Peyer's patch (tissue), 4 donors: ENCODE measurements around the gene TPI1. TPM values are rescaled to one million over a fixed set of nuclear protein-coding genes. Genes with fewer than 3 reads are reported as not detected.
"Not testable (repeated sequence)": the region's sequence is repeated elsewhere in the genome, so short reads cannot be mapped to it uniquely, and the experiment has no call there.

Source experiments
- DNase-seq, 3 donors: peaks; one replicate each; pipeline ENCODE4 v3.0.0-alpha.2; 2017 to 2019
- H3K27ac ChIP-seq, 4 donors: fragments of 200-600 bp; sonication (generic); one replicate each; pipeline ENCODE4 v1.5.1; 2016 to 2019
- H3K27me3 ChIP-seq, 2 donors: fragments of 200-600 bp; sonication (generic); one replicate each; pipeline ENCODE4 v1.5.1; 2019
- H3K36me3 ChIP-seq, 3 donors: fragments of 200-600 bp; sonication (generic); one replicate each; pipeline ENCODE4 v1.5.1; 2016 to 2019
- H3K4me1 ChIP-seq, 4 donors: fragments of 200-600 bp; sonication (generic); one replicate each; pipeline ENCODE4 v1.5.1; 2016 to 2019
- H3K4me3 ChIP-seq, 4 donors: fragments of 200-600 bp; sonication (generic); 1 replicate in 3 of 4; 2 replicates in 1 of 4; pipeline ENCODE4 v1.5.1; 2016 to 2019; ENCODE audit warnings: mild to moderate bottlenecking in 1 of 4
- H3K9me3 ChIP-seq, 4 donors: fragments of 200-600 bp; sonication (generic); one replicate each; pipeline ENCODE4 v1.5.1; 2016 to 2019; ENCODE audit warnings: mild to moderate bottlenecking in 1 of 4
- POLR2A ChIP-seq, 2 donors: fragments of 450-650 bp; IDR thresholded peaks; one replicate each; pipeline ENCODE4 v1.5.1; 2017; ENCODE audit warnings: antibody characterized with exemption in 2 of 2, mild to moderate bottlenecking in 2 of 2, moderate library complexity in 2 of 2
- total RNA-seq, 4 donors: library from RNA; depleted of rRNA; stranded (reverse); fragments of >200 nt; gene quantifications; one replicate each; pipeline ENCODE4 v1.1.0, GENCODE V29; 2016
- TF ChIP-seq, protein P1 (sequence below), 6 experiments: fragments of 450-650 bp in 4 of 6; fragments of 200-600 bp in 2 of 6; sonication (generic) in 1 of 6; IDR thresholded peaks; one replicate each; pipeline ENCODE4 v1.5.1; 2017 to 2019; ENCODE audit warnings: antibody characterized with exemption in 6 of 6, mild to moderate bottlenecking in 3 of 6, moderate library complexity in 1 of 6

TPI1 gene
- total RNA-seq, 4 donors from 2014 or later, result 591 to 1,061 (median 658) TPM

- H3K27me3 ChIP-seq, result no peaks in the 10 kb centered on the region
- H3K4me3 ChIP-seq, result no peak overlapping the region
- peaks cover 0 to 12% (median 4%) of the 10 kb centered on the region in 4 donors for H3K4me1 ChIP-seq
- no peak for TF ChIP-seq POLR2A (IDR thresholded peaks at IDR 0.05)
- TF ChIP-seq, protein P1, sequence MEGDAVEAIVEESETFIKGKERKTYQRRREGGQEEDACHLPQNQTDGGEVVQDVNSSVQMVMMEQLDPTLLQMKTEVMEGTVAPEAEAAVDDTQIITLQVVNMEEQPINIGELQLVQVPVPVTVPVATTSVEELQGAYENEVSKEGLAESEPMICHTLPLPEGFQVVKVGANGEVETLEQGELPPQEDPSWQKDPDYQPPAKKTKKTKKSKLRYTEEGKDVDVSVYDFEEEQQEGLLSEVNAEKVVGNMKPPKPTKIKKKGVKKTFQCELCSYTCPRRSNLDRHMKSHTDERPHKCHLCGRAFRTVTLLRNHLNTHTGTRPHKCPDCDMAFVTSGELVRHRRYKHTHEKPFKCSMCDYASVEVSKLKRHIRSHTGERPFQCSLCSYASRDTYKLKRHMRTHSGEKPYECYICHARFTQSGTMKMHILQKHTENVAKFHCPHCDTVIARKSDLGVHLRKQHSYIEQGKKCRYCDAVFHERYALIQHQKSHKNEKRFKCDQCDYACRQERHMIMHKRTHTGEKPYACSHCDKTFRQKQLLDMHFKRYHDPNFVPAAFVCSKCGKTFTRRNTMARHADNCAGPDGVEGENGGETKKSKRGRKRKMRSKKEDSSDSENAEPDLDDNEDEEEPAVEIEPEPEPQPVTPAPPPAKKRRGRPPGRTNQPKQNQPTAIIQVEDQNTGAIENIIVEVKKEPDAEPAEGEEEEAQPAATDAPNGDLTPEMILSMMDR (IDR thresholded peaks at IDR 0.05), result no peak
- no peak for DNase-seq
- H3K9me3 ChIP-seq, result no peaks in the 10 kb centered on the region
- no peak overlapping the region for H3K27ac ChIP-seq
- peaks cover 0 to 71% (median 0%) of the 10 kb centered on the region in 3 donors for H3K36me3 ChIP-seq
Observed at GRCh38 chr12:6863586-6864321, 3.6 kb upstream of the TPI1 start.

DNA sequence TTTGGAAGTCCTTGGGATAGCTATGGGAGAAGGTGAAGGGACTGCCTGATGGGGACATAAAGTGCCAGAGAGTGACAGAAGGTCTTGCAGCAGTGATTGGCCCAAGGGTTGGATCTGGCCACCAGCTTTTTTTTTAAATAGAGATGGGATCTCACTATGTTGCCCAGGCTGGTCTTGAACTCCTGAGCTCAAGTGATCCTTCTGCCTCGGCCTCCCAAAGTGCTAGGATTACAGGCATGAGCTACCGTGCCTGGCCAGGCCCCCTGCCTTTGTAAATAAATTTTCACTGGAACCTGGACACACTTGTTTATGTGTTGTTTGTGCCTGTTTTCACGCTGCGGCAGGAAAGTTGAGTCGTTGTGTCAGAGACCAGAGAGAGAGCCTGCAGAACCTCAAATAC is 2.0 kb upstream of the TPI1 start:
- not testable (repeated sequence) for H3K27me3 ChIP-seq, H3K27ac ChIP-seq, H3K4me3 ChIP-seq, H3K9me3 ChIP-seq, DNase-seq
- Histone ChIP-seq H3K4me1 (peaks cover 0 to 27% (median 8%) of the 10 kb centered on the region in 4 donors), H3K36me3 (peaks cover 0 to 68% (median 0%) of the 10 kb centered on the region in 3 donors)

DNA sequence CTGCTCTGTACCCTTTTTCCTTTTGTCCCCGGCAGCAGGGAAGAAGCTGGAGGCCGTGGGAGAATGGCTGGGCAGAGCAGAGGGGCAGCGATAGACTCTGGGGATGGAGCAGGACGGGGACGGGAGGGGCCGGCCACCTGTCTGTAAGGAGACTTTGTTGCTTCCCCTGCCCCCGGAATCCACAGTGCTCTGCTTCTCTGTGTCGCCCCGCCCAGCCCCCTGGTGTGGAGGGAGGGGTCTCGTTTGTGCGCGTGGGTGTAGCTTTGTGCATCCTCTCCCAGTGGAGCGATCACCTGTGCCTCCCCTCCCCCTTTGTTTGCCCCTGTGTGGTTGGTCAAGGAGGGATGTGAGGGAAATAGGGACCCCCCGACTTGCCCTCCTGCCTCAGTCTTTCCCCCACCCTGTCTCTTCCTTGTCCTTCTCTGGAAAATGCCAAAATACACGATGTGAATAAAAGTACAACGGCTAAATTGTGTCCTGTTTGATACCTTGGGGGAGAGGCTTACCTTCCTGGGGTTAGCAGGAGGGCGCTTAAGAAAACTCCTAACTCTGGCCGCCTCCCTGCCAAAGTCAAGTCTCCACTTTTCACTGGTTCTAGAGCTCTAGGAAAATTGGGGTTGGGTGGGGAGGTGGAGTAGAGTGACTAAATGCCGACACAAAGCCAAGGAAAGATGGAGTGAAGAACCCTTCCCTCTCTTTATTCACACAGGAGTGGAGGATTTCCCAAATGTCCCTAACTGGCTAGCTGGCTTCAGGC is 990 bp upstream of the TPI1 start:
- no peaks in the 10 kb centered on the region for H3K9me3 ChIP-seq
- peak overlapping the region; percentile 93 to 99 (median 96) for H3K4me3 ChIP-seq
- no peak for DNase-seq
- H3K27me3 ChIP-seq, result no peaks in the 10 kb centered on the region
- peaks cover 0 to 68% (median 0%) of the 10 kb centered on the region in 3 donors for H3K36me3 ChIP-seq
- peak overlapping the region; percentile 96 to 100 (median 98) for H3K27ac ChIP-seq
- no peak for TF ChIP-seq POLR2A (IDR thresholded peaks at IDR 0.05)
- TF ChIP-seq, protein P1 (IDR thresholded peaks at IDR 0.05), result no peak
- peaks cover 0 to 37% (median 9%) of the 10 kb centered on the region in 4 donors for H3K4me1 ChIP-seq

DNA sequence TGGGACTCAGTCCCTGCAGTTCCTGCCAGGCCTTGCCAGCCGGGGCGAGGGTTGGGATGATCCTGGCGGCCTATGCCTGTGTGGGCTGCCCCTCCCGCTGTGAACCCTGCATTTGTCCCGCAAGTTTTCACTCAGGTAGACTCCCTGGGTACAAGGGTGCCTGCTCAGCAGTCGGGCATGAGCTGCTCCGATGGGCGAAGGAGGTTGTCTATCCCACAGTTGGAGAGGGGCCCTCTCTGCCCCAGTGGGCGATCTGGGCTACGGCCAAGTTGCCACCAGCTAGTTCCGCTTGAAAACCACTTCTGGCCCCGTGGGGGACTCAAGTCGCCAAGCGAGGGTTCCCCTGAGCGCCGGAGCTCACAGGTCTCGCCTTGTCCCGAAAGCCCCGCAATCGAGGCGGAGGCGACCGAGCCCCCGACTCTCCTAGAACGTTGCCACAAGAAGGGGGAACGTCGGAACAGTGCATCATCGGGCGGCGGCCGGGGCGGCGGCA is 365 bp upstream of the TPI1 start:
- Histone ChIP-seq H3K4me1 (peaks cover 0 to 43% (median 15%) of the 10 kb centered on the region in 4 donors), H3K4me3 (peak overlapping the region; percentile 93 to 99 (median 96)), H3K9me3 (no peaks in the 10 kb centered on the region), H3K27me3 (no peaks in the 10 kb centered on the region), H3K27ac (peak overlapping the region; percentile 96 to 100 (median 98)), H3K36me3 (peaks cover 0 to 62% (median 0%) of the 10 kb centered on the region in 3 donors)
- no peak for TF ChIP-seq POLR2A (IDR thresholded peaks at IDR 0.05)
- TF ChIP-seq, protein P1 (IDR thresholded peaks at IDR 0.05), result no peak
- DNase-seq, result no peak

- H3K36me3 ChIP-seq, result peaks cover 0 to 50% (median 0%) of the 10 kb centered on the region in 3 donors
- H3K27me3 ChIP-seq, result no peaks in the 10 kb centered on the region
- no peak for DNase-seq
- peak overlapping the region; percentile 93 to 99 (median 96) for H3K4me3 ChIP-seq
- peaks cover 0 to 46% (median 18%) of the 10 kb centered on the region in 4 donors for H3K4me1 ChIP-seq
- H3K27ac ChIP-seq, result peak overlapping the region; percentile 96 to 100 (median 98)
- no peak for TF ChIP-seq POLR2A (IDR thresholded peaks at IDR 0.05)
- TF ChIP-seq, protein P1 (IDR thresholded peaks at IDR 0.05), result no peak
- no peaks in the 10 kb centered on the region for H3K9me3 ChIP-seq
Observed at GRCh38 chr12:6868211-6869048, 1.1 kb downstream of the TPI1 start.
